ENCODE measurements around the gene ADIRF. TPM values are rescaled to one million over a fixed set of nuclear protein-coding genes. Genes with fewer than 3 reads are reported as not detected.

ADIRF gene
- total and polyA plus RNA-seq, 8 donors: 7.0 to 111 (median 10.9) TPM

DNA sequence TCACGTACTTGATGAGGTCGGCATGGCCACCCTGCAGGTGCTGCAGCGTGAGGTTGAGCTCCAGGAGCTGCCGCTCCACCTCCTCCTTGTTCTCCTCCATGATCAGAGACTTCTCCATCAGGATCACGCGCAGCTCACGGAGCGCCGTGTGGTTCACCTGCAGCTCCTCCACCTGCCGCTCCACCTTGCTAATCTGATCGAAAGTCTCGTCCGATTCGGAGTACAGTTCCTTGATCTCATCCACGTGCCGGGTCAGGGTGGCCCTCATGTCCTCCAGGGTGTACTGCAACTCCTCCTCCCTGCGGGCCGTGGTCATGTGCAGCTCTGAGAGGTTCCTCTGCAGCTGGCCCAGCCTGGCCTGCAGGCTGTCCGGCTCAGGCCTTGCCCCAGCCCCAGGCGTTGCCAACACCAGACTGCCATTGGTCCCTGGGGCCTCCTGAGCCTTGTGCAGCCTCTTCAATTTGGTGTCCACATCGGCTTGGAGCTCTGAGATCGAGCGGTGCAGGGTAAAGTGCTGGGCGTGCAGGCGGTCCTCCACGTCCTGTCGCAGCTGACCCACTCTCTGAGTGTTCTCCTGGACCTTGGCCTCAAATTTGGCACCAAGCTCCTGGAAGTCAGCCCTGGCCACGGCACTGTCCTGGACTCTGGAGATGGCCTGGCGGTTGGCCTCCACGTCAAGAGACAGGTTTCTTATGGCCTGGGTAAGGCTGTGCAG is 24.8 kb upstream of the ADIRF start:
- DNase-seq (peak in 1 of 6 donors; percentile 58), FAIRE-seq (no peak), ATAC-seq (no peak)
- WGBS, 2 donors: 92 to 96% methylated on average over 30 of the region's 30 CpGs
- Histone ChIP-seq H3K4me1 (no peaks in the 10 kb centered on the region), H3K36me3 (no peaks in the 10 kb centered on the region), H3K27ac (no peak overlapping the region), H3K27me3 (no peaks in the 10 kb centered on the region), H3K9me3 (no peaks in the 10 kb centered on the region), H3K4me3 (no peak overlapping the region)
- TF ChIP-seq, protein P1, sequence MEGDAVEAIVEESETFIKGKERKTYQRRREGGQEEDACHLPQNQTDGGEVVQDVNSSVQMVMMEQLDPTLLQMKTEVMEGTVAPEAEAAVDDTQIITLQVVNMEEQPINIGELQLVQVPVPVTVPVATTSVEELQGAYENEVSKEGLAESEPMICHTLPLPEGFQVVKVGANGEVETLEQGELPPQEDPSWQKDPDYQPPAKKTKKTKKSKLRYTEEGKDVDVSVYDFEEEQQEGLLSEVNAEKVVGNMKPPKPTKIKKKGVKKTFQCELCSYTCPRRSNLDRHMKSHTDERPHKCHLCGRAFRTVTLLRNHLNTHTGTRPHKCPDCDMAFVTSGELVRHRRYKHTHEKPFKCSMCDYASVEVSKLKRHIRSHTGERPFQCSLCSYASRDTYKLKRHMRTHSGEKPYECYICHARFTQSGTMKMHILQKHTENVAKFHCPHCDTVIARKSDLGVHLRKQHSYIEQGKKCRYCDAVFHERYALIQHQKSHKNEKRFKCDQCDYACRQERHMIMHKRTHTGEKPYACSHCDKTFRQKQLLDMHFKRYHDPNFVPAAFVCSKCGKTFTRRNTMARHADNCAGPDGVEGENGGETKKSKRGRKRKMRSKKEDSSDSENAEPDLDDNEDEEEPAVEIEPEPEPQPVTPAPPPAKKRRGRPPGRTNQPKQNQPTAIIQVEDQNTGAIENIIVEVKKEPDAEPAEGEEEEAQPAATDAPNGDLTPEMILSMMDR (IDR thresholded peaks at IDR 0.05): no peak
- intact Hi-C loops (cut with DNase I): no loop called here

DNA sequence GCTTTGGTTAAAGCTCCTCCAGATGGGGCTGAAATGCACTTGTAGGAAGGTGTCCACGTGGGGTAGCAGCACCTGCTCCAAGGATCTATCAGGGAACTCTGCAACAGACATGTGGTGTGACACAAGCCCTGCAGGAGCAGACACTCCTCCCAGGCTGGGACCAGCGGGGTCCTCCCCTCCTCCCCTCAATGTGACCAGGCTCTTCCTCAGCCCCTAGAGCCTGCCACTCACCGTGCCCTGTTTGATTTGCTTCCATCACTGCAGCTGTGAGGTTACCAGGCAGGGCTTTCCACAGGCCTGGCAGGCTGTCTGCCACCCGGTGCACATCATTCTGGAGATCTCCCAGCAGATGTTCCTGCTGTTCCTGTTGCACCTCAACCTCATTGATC is 24.3 kb upstream of the ADIRF start:
- Histone ChIP-seq H3K9me3 (no peaks in the 10 kb centered on the region), H3K4me3 (no peak overlapping the region), H3K27ac (no peak overlapping the region), H3K4me1 (no peaks in the 10 kb centered on the region), H3K27me3 (no peaks in the 10 kb centered on the region), H3K36me3 (no peaks in the 10 kb centered on the region)
- no peak for ATAC-seq
- intact Hi-C loops (cut with DNase I): no loop called here
- no peak for DNase-seq
- 91 to 92% methylated on average over 4 of the region's 4 CpGs for WGBS, 2 donors
- FAIRE-seq: no peak
- TF ChIP-seq, protein P1 (IDR thresholded peaks at IDR 0.05): no peak

DNA sequence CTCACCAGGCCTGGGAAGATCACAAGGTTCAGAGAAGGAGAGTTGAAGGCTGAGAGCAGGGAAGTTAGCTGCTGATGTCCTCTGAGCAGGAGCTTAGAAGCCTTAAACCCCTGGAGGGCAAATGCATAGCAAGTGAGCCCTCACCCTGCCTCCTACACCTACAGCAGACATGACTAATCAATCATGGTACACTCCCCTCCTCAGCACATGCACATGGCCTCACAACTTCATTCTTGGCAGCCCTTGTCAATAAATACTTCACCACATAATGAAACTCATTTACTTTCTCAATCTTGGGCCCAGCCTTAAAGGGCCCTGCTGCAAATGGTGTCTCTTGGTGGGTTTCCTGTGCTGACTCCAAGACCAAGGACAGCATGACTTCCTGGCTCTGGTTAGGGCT is 23.8 kb upstream of the ADIRF start:
- intact Hi-C loops (cut with DNase I): no loop called here
- Histone ChIP-seq H3K4me1 (no peaks in the 10 kb centered on the region), H3K27ac (no peak overlapping the region), H3K36me3 (no peaks in the 10 kb centered on the region), H3K9me3 (no peaks in the 10 kb centered on the region), H3K4me3 (no peak overlapping the region), H3K27me3 (no peaks in the 10 kb centered on the region)
- FAIRE-seq (no peak), DNase-seq (no peak), ATAC-seq (no peak)
- TF ChIP-seq, protein P1 (IDR thresholded peaks at IDR 0.05): no peak

DNA sequence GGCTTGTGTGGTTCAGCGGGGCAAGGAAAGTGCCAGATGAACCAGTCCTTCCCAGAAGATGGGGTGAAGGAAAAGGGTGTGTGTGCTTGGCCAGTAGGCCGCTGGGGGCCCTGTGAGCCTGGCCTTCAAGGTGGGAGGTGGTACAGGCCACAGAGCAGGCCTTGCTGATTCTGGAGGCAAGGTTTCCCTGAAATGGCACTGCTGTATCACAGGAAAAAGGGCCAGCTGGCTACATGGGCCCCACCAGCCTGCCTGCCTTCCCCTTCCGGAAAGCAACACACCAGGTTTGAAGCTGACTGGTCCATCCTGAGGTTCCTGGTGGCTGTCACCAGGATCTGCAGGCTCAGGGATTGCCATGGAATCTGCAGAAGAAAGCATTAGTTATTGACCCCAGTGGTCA is 23.4 kb upstream of the ADIRF start:
- no peak for FAIRE-seq

More for the DNA sequence above, 23.4 kb upstream of the ADIRF start:
- Histone ChIP-seq H3K36me3 (no peaks in the 10 kb centered on the region), H3K4me1 (no peaks in the 10 kb centered on the region), H3K9me3 (no peaks in the 10 kb centered on the region), H3K27ac (no peak overlapping the region), H3K4me3 (no peak overlapping the region), H3K27me3 (no peaks in the 10 kb centered on the region)
- TF ChIP-seq, protein P1 (IDR thresholded peaks at IDR 0.05): no peak
- intact Hi-C loops (cut with DNase I): no loop called here
- WGBS, 2 donors: 96 to 98% methylated on average over 3 of the region's 3 CpGs
- ATAC-seq (no peak), DNase-seq (no peak)
